AG04449 (cell line): ENCODE data around the gene TAB3.

Source experiments
- CTCF ChIA-PET: fragments of 350-600 bp; formaldehyde crosslinking; extraction: SDS; loops from one replicate; lab custom pipeline; 2021; ENCODE audit warnings: antibody characterized with exemption; lab: Yijun Ruan, JAX
- POLR2A ChIA-PET: fragments of 400-600, 350-600 bp; formaldehyde crosslinking; extraction: SDS; loops from one replicate; lab custom pipeline; 2020; ENCODE audit warnings: antibody characterized with exemption, inconsistent platforms; lab: Yijun Ruan, JAX
- DNase-seq: peaks from one replicate; pipeline ENCODE4 v3.0.0-alpha.2; 2010; ENCODE audit warnings: low read depth, low spot score
- H3K4me3 ChIP-seq: 2 replicates; pipeline ENCODE4 v1.5.1; 2011; ENCODE audit warnings: low read depth, mild to moderate bottlenecking, control low read depth, low read length
- CTCF ChIP-seq: IDR thresholded peaks from one replicate; pipeline ENCODE4 v1.5.1; 2011; ENCODE audit warnings: mild to moderate bottlenecking, moderate library complexity, low read length, control low read depth, inconsistent platforms; ENCODE audit not compliant: insufficient read depth; ENCODE audit errors: missing control alignments

The TAB3 gene

DNA sequence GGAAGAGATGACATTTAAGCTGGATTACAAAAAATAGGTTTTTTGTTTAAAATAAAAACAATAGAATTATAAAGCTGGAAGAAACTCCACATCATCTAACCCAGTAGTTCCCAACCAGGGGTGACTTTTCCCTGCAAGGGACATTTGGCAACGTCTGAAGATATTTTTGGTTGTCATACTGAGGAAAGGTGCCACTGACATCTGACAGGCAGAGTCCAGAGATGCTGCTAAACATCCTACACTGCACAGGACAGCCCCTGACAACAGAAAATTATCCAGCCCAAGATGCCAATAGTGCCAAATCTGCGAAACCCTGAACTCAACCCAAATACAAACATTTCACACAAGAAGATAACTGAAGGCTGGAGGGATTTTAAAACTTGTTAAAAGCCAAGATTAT is 18.5 kb downstream of the TAB3 start:
- no peak for TF ChIP-seq CTCF
- no peak overlapping the region for H3K4me3 ChIP-seq
- DNase-seq: no peak
- CTCF ChIA-PET: no interaction called here
- POLR2A ChIA-PET: no interaction called here

GRCh38 chrX:30865612-30866011 is 23.4 kb downstream of the TAB3 start:
- TF ChIP-seq CTCF: no peak
- CTCF ChIA-PET: no interaction called here

GRCh38 chrX:30865015-30865414 is 24.0 kb downstream of the TAB3 start:
- ChIA-PET POLR2A (no interaction called here), CTCF (no interaction called here)
- H3K4me3 ChIP-seq: no peak overlapping the region
- no peak for TF ChIP-seq CTCF
- DNase-seq: no peak

More at GRCh38 chrX:30865612-30866011, 23.4 kb downstream of the TAB3 start:
- DNase-seq: no peak
- POLR2A ChIA-PET: no interaction called here
- no peak overlapping the region for H3K4me3 ChIP-seq

- H3K4me3 ChIP-seq: no peak overlapping the region
- POLR2A ChIA-PET: no interaction called here
- CTCF ChIA-PET: no interaction called here
- no peak for TF ChIP-seq CTCF
- no peak for DNase-seq
Measured at GRCh38 chrX:30864383-30864785, 24.7 kb downstream of the TAB3 start.

DNA sequence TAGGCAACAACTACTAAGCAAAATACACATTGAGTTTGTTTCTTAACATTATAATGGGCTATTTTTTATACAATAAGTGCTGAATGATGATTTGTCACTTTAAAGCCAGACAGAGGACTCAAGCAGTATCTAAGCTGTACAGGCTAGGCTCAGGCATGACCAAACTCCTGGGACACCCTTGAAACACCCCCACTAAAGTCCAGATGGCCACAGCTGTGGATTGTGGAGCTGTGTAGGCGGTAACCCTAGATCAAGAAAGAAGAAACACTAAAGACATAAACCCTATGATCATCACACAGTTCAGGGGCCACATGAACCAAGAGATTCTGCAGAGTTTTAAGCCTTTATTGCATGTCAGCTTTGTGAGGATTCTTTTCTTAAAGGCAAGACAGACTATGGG is 25.1 kb downstream of the TAB3 start:
- POLR2A ChIA-PET: no interaction called here

GRCh38 chrX:30858098-30858497 is 31.0 kb downstream of the TAB3 start:
- H3K4me3 ChIP-seq: no peak overlapping the region
- DNase-seq: no peak
- TF ChIP-seq CTCF: no peak
- ChIA-PET POLR2A (no interaction called here), CTCF (no interaction called here)

More for the DNA sequence above, 25.1 kb downstream of the TAB3 start:
- no peak for TF ChIP-seq CTCF
- H3K4me3 ChIP-seq: no peak overlapping the region
- CTCF ChIA-PET: no interaction called here
- no peak for DNase-seq
